NCI-H2081 (cell line): ENCODE results near the gene L3MBTL1.
A peak's percentile ranks its signal among the peaks of the same experiment; 100 is the strongest.

Source experiments
- DNase-seq, 2 experiments: peaks; one replicate each; lab custom pipeline; 2025; lab: John Stamatoyannopoulos, UW

L3MBTL1 gene

DNA sequence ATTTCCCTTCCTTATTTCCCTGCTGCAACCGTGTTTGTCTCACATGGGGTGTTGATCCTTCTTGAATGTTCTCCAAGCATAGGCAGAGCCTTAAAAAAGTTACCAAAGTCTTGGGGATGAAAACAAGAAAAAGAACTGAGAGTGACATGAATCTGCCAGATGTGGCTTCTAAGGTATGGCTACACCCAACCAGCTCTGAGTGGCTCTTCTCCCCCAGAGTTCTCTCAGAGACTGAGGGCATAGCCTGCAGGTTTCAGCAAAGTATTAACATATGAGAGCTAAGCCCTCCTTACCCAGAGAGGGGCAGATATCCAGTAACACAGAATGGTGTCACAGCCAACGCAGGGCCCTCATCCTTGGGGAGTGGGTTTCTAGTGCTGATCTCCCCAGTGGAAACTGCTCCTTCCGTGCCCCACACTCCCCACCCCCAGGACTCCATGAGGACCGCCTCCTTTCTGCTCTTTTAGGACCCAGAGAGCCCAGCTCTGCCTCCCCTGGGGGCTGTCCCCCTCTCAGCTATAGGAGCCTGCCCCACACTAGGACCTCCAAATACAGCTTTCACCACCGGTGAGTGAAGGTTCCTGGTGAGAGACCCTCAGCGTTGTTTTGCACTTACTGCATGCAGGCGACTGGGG is 28.0 kb downstream of the L3MBTL1 start:
- DNase-seq: no peak

GRCh38 chr20:43536041-43536816 is 28.7 kb downstream of the L3MBTL1 start:
- DNase-seq: no peak

GRCh38 chr20:43536817-43537440 is 29.4 kb downstream of the L3MBTL1 start:
- DNase-seq: no peak

DNA sequence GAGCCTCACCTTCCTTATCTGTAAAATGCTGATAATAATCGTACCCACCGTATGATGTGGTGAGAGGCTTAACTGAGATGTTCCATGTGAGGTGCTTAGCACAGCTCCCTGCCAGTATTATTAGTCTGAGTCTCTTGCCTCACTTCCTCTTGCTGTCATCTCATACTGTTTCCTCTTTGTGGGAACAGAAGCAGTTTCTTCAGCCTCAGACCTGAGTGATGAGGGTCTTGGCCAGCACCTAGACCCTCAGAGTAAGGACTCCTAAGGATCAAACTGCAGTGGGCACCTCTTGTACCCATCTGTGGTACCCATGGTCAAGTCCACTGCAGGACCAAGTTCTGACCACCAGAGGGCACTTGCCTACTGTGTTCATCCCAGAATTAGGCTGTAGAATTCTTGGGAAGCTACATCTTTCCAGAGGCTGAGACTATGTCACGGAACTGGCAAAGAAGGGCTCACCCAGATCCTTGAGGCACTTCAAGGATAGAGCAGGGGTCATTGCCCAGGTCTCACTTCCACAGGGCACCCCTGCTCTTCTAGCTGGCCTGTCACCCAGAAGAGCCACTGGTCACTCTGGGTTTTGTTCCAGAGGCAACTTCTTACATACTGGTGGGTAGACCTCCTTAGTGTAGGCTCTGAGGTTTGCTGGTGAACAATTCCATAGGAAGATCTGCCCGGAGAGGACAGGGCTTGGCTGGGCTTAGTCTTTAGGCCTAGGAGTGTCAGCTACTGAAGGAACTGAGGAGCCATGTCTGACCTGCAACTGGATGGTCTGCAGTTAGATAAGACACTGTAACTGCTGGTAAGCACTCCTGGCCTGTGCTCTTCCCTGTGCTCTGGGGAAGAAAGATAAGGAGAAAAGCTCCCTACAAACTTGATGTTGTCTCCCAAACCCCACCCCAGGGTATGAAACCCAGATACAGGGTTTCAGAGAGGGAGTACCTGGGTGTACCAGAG is 30.7 kb downstream of the L3MBTL1 start:
- peak in 1 of 2 experiments; percentile 39 for DNase-seq

DNA sequence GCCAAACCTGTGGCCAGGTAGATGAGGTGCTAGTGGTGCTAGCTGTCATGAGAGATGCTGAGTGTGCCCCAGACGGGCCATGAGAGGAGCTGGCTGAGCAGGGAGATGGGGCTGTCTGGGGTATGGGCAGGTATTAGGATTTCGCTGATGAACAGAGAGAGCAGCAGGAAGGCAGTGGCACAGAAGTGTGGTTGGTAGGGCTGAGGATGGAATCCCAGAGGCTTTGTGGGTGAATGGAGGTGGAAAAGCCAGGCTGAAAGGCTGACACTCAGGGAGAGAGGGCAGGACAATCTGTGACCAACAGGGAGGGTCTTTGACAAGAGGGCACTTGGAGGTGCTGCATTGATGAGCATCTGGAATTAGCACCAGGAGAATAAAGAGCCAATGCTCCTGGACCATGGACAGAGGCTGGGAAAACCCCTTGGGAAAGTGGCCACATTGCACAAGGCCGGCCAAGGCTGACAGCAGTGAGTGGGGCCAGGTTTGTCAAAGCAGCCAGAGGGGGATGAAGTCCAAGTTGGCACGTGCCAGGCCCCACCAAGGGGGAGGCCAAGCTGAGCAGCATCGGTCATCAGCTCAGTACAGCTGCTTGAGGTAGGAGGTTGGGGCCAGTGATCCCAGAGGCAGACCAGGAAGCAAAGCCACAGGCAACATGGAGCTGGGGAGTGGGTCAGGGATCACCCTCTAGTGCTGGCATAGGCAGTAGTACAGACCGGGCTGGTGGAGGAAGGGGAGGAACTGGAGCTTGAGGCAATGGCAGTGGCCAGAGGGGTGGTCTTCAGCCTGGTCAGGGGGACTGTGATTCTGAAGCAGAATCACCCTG is 31.6 kb downstream of the L3MBTL1 start:
- no peak for DNase-seq

GRCh38 chr20:43539975-43540672 is 32.6 kb downstream of the L3MBTL1 start:
- no peak for DNase-seq

DNA sequence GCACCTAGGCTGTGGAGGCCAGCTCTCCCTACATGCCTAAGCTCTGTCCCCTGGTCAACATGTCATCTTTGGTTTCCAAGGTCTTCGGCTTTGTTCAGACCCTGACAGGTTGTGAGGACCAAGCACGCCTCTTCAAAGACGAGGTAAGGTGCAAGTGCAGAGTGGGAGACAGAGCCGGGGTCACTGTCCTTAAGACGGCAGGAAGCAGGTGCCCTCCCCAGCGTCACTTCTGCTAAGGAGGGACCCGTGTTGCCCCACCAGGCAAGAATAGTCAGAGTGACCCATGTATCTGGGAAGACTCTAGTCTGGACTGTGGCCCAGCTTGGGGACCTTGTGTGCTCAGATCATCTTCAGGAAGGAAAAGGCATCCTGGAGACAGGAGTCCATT is 33.2 kb downstream of the L3MBTL1 start:
- no peak for DNase-seq

DNA sequence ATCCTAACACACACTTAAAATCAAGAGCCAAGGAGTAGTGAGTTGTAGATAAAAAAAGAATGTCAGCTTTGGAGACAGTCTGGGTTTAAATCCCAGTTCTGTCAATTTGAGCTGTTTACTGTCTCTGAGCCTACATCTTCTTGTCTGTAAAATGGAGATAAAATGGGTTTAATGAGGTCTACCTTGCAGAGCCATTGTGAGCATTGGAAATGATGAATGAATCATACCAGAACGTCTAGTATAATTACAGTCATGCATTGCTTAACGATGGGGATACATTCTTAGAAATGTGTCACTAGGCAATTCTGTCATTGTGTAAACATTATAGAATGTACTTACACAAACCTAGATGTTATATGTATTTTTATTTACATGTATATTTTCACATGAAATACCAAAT is 33.7 kb downstream of the L3MBTL1 start:
- DNase-seq: no peak

GRCh38 chr20:43542161-43542560 is 34.7 kb downstream of the L3MBTL1 start:
- DNase-seq: no peak

- DNase-seq: no peak
Measured at GRCh38 chr20:43542674-43543073, 35.2 kb downstream of the L3MBTL1 start.

- no peak for DNase-seq
Measured at GRCh38 chr20:43543138-43543537, 35.6 kb downstream of the L3MBTL1 start.

- DNase-seq: no peak
Measured at GRCh38 chr20:43544501-43544900, 37.0 kb downstream of the L3MBTL1 start.

DNA sequence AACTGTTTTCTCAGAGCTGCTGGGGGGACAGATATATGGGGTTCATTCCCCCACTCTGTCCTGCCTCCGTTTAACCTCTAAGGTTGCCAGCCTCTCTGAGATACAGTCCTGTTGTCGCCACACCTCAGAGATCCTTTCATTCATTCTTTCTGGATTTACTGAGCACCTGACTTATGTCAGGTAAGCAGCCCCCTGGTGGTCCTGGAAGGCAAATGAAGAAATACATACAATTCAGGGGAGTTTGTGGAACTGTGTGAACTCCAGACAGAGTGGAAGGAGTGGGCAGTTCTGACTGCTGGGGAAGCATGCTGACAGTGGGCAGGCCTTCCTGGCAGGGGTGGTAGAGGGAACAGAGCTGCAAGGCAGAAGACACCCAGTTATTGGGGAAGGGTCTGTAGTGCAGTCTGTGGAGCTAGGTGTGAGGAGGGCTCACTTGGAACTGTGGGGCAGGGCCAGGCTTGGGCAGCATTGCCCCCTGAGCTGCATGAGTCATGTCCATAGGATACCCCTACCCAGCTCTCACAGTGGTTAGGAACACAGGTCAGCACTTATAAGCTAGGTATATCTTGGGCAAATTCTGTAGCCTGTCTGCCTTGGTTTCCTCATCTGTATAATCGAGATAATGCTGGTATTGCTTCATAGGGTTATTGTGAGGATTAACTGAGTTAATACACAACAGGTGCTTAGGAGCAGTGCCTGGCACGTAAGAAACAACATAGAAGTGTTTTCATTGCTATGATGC is 38.5 kb downstream of the L3MBTL1 start:
- no peak for DNase-seq

GRCh38 chr20:43548273-43548880 is 40.9 kb downstream of the L3MBTL1 start:
- DNase-seq: no peak

DNA sequence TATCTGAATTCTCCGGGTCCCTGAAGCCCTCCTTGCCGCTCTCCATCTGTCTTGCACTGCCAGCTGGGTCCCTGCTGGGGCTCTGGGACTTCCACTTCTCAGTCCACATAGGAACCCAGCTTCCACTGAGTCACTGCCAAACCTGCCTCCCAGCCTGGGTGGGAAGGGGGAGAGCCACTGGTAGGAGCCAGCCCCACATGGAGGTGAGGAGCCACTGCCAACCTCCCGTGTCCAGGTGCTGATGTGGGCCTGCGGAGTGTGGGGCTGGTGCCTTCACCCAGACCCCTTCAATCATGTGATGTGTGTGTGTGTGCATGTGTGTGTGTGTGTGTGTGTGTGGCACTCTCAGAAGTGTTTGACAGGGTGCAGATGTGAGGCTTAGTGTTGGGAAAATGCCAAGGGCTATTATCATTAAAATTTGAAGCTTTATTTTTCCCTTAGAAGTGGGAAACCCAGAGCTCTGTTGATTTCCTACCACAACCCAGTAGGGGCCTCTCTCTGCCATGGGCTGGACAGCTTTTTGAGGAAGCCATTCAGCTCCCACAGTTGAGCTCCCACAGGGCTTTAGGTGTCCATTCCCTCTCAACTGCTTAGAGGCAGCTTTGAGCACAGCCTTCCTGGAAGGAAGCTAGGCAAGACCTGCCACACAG is 42.0 kb downstream of the L3MBTL1 start:
- DNase-seq: no peak

DNA sequence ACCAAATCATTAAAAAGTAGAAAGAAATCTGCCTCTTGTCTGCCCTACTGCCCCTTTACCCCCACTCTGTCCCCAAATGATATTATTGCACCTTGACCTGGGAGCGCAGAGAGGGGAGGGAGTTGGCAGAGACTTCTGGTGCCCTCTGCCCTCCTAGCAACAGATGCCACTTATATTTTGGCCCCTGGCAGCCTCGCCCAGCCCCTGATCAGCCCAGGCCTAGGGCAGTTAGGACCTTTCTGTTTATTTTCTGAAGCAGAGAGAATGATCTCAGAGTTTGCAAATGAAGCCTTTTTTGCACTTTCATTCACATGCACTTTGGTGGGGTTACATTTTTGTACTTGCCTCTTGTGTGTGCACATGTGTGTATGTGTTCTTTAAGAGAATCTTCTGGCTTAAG is 43.0 kb downstream of the L3MBTL1 start:
- no peak for DNase-seq

DNA sequence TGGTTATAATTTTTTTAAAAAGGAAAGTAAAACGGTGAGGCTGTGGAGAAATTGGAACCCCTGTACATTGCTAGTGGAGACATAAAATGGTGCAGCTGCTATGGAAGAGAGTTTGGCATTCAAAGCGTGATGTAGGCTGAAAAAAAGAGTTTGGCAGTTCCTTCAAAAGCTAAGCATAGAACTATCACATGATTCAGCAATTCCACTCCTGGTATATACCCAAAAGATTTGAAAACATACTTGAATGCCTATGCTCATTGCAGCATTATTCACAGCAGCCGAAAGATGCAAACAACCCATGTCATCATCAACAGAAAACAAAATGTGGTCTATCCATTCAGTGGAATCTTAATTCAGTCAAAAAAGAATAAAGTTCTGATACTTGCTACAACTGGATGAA is 46.9 kb downstream of the L3MBTL1 start:
- no peak for DNase-seq

- no peak for DNase-seq
Measured at GRCh38 chr20:43558412-43559146, 51.1 kb downstream of the L3MBTL1 start, which contains the start of gene SGK2. Gene SGK2 (plus strand): TSS chr20:43559027. CDS start chr20:43566496, 7,469 bp downstream.
